Measurements from ENCODE around the gene UGT1A7.

GRCh38 chr2:233773854-233774253 lies 92.2 kb downstream of the UGT1A7 start:
- TF ChIP-seq CTCF (IDR thresholded peaks at IDR 0.05) (no peak), POLR2A (IDR thresholded peaks at IDR 0.05) (no peak)
